HL-60 (cell line): ENCODE data around the gene NUP205.
A peak's percentile ranks its signal among the peaks of the same experiment; 100 is the strongest.
"Not testable (repeated sequence)": the region's sequence is repeated elsewhere in the genome, so short reads cannot be mapped to it uniquely, and the experiment has no call there.

Source experiments
- DNase-seq, 2 experiments: peaks; one replicate each; pipeline ENCODE4 v3.0.0-alpha.2; 2010 to 2020; ENCODE audit warnings: low read depth in 1 of 2, low spot score in 1 of 2
- H3K27ac ChIP-seq: fragments of 250-450 bp; sonication (Bioruptor Pico); replicated peaks from 2 replicates; pipeline ENCODE4 v1.5.1; 2020; ENCODE audit warnings: mild to moderate bottlenecking, moderate library complexity
- H3K27me3 ChIP-seq: fragments of 250-450 bp; sonication (Bioruptor Pico); 2 replicates; pipeline ENCODE4 v1.5.1; 2021; ENCODE audit warnings: mild to moderate bottlenecking, moderate library complexity; ENCODE audit not compliant: insufficient read depth, poor library complexity, severe bottlenecking
- H3K4me3 ChIP-seq: replicated peaks from 2 replicates; pipeline ENCODE4 v1.5.1; 2011; ENCODE audit warnings: mild to moderate bottlenecking, control low read depth, low read length; ENCODE audit not compliant: insufficient read depth
- CTCF ChIP-seq: IDR thresholded peaks from one replicate; pipeline ENCODE4 v1.5.1; 2011; ENCODE audit warnings: low read length, control low read depth, inconsistent platforms; ENCODE audit not compliant: insufficient read depth
- GABPA ChIP-seq: IDR thresholded peaks from 2 replicates; pipeline ENCODE4 v1.6.1; 2012; ENCODE audit warnings: low read depth
- POLR2AphosphoS5 ChIP-seq: IDR thresholded peaks from 2 replicates; pipeline ENCODE4 v1.6.1; 2012; ENCODE audit warnings: low read depth
- SPI1 ChIP-seq: IDR thresholded peaks from 2 replicates; pipeline ENCODE4 v1.6.1; 2012; ENCODE audit warnings: low read depth, mild to moderate bottlenecking, borderline replicate concordance
- TF ChIP-seq, protein P1 (sequence below): IDR thresholded peaks from 2 replicates; pipeline ENCODE4 v1.6.1; 2012; ENCODE audit warnings: low read depth; ENCODE audit not compliant: insufficient replicate concordance

Gene NUP205

DNA sequence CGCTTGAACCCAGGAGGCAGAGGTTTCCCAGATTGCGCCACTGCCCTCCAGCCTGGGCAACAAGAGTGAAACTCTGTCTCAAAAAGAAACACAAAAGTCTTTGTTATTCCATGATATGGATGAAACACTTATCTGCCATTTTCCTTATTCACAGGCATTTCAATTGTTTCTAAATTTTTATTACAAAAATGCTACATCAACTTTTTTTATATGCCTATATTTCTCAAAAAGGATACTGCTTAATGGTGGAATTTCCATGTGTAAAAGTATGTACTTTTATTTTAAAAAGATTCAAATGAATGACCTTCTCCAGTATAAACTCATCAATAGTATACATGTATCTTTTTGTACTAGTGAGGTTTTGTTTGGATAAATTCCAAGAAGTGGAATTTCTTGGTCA lies 62.7 kb downstream of the NUP205 start:
- Histone ChIP-seq H3K27ac (no peak overlapping the region), H3K27me3 (no peaks in the 10 kb centered on the region), H3K4me3 (no peak overlapping the region)
- no peak for DNase-seq
- no peak for TF ChIP-seq CTCF
- no peak for TF ChIP-seq POLR2AphosphoS5
- no peak for TF ChIP-seq GABPA
- TF ChIP-seq, protein P1, sequence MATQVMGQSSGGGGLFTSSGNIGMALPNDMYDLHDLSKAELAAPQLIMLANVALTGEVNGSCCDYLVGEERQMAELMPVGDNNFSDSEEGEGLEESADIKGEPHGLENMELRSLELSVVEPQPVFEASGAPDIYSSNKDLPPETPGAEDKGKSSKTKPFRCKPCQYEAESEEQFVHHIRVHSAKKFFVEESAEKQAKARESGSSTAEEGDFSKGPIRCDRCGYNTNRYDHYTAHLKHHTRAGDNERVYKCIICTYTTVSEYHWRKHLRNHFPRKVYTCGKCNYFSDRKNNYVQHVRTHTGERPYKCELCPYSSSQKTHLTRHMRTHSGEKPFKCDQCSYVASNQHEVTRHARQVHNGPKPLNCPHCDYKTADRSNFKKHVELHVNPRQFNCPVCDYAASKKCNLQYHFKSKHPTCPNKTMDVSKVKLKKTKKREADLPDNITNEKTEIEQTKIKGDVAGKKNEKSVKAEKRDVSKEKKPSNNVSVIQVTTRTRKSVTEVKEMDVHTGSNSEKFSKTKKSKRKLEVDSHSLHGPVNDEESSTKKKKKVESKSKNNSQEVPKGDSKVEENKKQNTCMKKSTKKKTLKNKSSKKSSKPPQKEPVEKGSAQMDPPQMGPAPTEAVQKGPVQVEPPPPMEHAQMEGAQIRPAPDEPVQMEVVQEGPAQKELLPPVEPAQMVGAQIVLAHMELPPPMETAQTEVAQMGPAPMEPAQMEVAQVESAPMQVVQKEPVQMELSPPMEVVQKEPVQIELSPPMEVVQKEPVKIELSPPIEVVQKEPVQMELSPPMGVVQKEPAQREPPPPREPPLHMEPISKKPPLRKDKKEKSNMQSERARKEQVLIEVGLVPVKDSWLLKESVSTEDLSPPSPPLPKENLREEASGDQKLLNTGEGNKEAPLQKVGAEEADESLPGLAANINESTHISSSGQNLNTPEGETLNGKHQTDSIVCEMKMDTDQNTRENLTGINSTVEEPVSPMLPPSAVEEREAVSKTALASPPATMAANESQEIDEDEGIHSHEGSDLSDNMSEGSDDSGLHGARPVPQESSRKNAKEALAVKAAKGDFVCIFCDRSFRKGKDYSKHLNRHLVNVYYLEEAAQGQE = no peak
- no peak for TF ChIP-seq SPI1

DNA sequence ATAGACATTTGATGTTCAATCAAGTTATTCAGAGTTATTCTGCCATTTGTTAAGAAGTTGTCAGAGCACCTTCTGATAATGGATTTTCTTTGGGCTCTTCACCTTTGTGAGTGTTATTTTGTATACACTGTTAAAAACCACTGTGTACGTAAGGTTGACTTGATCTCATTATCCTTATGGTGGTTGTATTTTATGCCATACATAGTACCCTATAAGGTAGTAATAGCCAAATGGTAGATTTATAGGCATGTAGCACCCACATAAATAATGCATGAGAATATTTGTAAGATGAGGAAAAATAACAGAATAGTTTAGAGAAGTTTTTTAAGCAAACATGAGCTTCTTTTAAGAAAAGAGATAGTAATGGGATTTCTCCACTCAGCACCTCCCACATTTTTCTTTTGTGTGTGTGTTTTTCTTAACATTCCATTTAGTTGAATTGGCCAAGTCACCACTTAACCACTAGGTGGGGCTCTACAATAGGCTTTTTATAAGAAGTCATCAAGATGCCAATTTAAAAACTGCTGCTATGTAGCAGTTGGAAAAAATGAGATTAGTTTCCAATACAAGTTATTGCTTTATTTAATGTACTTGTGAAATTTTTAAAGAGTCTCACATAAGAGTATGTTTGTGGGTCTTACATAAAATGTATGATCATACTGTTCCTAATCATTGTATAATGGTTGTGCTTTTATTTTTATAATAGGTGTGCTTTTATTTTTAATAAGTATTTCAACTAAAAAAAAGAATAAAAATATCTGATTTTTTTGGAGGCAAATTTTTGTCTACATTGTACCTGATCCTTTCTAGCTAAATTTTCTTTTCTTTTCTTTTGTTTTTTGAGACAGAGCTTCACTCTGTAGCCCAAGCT lies 63.5 kb downstream of the NUP205 start:
- no peak overlapping the region for H3K4me3 ChIP-seq
- no peak overlapping the region for H3K27ac ChIP-seq
- H3K27me3 ChIP-seq = no peaks in the 10 kb centered on the region
- DNase-seq = peak; percentile 11 to 32
- TF ChIP-seq, protein P1 = no peak
- TF ChIP-seq CTCF (peak; percentile 50), GABPA (no peak)

GRCh38 chr7:135634191-135634878 lies 76.6 kb downstream of the NUP205 start:
- no peak for TF ChIP-seq POLR2AphosphoS5
- no peak for TF ChIP-seq SPI1
- TF ChIP-seq, protein P1 = no peak
- TF ChIP-seq GABPA = no peak
- TF ChIP-seq CTCF = no peak
- no peak for DNase-seq
- no peak overlapping the region for H3K4me3 ChIP-seq
- no peaks in the 10 kb centered on the region for H3K27me3 ChIP-seq
- H3K27ac ChIP-seq = no peak overlapping the region

DNA sequence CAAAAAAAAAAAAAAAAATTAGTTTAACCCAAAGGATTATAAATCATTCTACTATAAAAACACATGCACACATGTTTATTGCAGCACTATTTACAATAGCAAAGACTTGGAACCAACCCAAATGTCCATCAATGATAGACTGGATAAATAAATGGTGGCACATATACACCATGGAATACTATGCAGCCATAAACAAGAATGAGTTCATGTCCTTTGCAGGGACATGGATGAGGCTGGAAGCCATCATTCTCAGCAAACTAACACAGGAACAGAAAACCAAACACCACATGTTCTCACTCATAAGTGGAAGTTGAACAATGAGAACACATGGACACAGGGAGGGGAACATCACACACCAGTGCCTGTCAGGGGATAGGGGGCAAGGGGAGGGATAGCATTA lies 82.0 kb downstream of the NUP205 start:
- not testable (repeated sequence) for H3K27ac ChIP-seq, H3K4me3 ChIP-seq, H3K27me3 ChIP-seq, DNase-seq
